HepG2 (cell line): ENCODE measurements around the gene ADAM10. TPM values are rescaled to one million over a fixed set of nuclear protein-coding genes. Genes with fewer than 3 reads are reported as not detected.

Source experiments
- AKAP8 ChIP-seq: sonication (generic); formaldehyde crosslinking; IDR thresholded peaks from 2 replicates; pipeline ENCODE4 v1.5.1; 2020; ENCODE audit warnings: mild to moderate bottlenecking, missing genetic modification reagents
- CBX2 ChIP-seq, 2 experiments: fragments of 200-600 bp in 1 of 2; sonication (generic); formaldehyde crosslinking in 1 of 2; IDR thresholded peaks; 2 replicates each; pipeline versions ENCODE4 v1.7.0 to v1.8.1; 2018 to 2022; ENCODE audit warnings: low read depth in 2 of 2, low read length in 1 of 2, mild to moderate bottlenecking in 1 of 2, missing genetic modification reagents in 1 of 2
- GATA4 ChIP-seq: sonication (generic); IDR thresholded peaks from 2 replicates; pipeline ENCODE4 v1.6.1; 2016; ENCODE audit warnings: antibody characterized with exemption, low read depth, borderline replicate concordance
- IRF2 ChIP-seq: IDR thresholded peaks from 2 replicates; pipeline ENCODE4 v1.6.1; 2018; ENCODE audit warnings: missing genetic modification reagents, missing compliant biosample characterization
- KDM1A ChIP-seq: IDR thresholded peaks from 2 replicates; pipeline ENCODE4 v1.6.1; 2016; ENCODE audit warnings: missing compliant biosample characterization
- KDM5A ChIP-seq: fragments of 200-600 bp; sonication (generic); IDR thresholded peaks from 2 replicates; pipeline ENCODE4 v1.7.0; 2018; ENCODE audit warnings: antibody characterized with exemption, mild to moderate bottlenecking, low read length, borderline replicate concordance
- MIER2 ChIP-seq: IDR thresholded peaks from 2 replicates; pipeline ENCODE4 v1.6.1; 2016; ENCODE audit warnings: missing biosample characterization, missing genetic modification reagents
- PCBP1 ChIP-seq: fragments of 200-400 bp; formaldehyde crosslinking; IDR thresholded peaks from 2 replicates; pipeline ENCODE4 v1.6.1; 2017; ENCODE audit warnings: mild to moderate bottlenecking, low read depth, low read length, borderline replicate concordance
- PHF20 ChIP-seq: sonication (generic); formaldehyde crosslinking; IDR thresholded peaks from 2 replicates; pipeline ENCODE4 v1.5.0; 2020; ENCODE audit warnings: mild to moderate bottlenecking, missing genetic modification reagents
- POLR2AphosphoS2 ChIP-seq: IDR thresholded peaks from 2 replicates; pipeline ENCODE4 v1.6.1; 2011; ENCODE audit warnings: low read depth, low read length, improper control_type of control experiment
- RAD51 ChIP-seq: fragments of 450-650 bp; IDR thresholded peaks from 2 replicates; pipeline ENCODE4 v1.6.1; 2016; ENCODE audit warnings: borderline replicate concordance
- XRCC5 ChIP-seq: fragments of 200-400 bp; formaldehyde crosslinking; optimal IDR thresholded peaks from 2 replicates; pipeline ENCODE3; 2017; ENCODE audit warnings: mild to moderate bottlenecking, low read length
- ZEB1 ChIP-seq: IDR thresholded peaks from 2 replicates; pipeline ENCODE4 v1.6.1; 2012; ENCODE audit warnings: mild to moderate bottlenecking, low read depth, inconsistent platforms; ENCODE audit not compliant: insufficient replicate concordance
- ZFP36L2 ChIP-seq: sonication (generic); formaldehyde crosslinking; IDR thresholded peaks from 2 replicates; pipeline ENCODE4 v1.4.0; 2020; ENCODE audit warnings: missing genetic modification reagents
- ZNF12 ChIP-seq: sonication (generic); formaldehyde crosslinking; IDR thresholded peaks from 2 replicates; pipeline ENCODE4 v1.5.0; 2020; ENCODE audit warnings: missing genetic modification reagents
- ZNF274 ChIP-seq: sonication (generic); formaldehyde crosslinking; IDR thresholded peaks from 2 replicates; pipeline ENCODE4 v1.5.1; 2020; ENCODE audit warnings: mild to moderate bottlenecking, missing genetic modification reagents
- ZNF280B ChIP-seq: sonication (generic); formaldehyde crosslinking; IDR thresholded peaks from 2 replicates; pipeline ENCODE4 v1.5.0; 2020; ENCODE audit warnings: missing genetic modification reagents, mild to moderate bottlenecking, borderline replicate concordance
- ZNF558 ChIP-seq: sonication (generic); formaldehyde crosslinking; IDR thresholded peaks from 2 replicates; pipeline ENCODE4 v1.9.0; 2022; ENCODE audit warnings: mild to moderate bottlenecking, missing genetic modification reagents, borderline replicate concordance
- ZNF703 ChIP-seq: sonication (generic); formaldehyde crosslinking; IDR thresholded peaks from 2 replicates; pipeline ENCODE4 v1.5.1; 2020; ENCODE audit warnings: missing genetic modification reagents, mild to moderate bottlenecking, moderate library complexity, borderline replicate concordance
- ZSCAN22 ChIP-seq: sonication (generic); formaldehyde crosslinking; IDR thresholded peaks from 2 replicates; pipeline ENCODE4 v1.4.0; 2020; ENCODE audit warnings: mild to moderate bottlenecking, missing genetic modification reagents
- polyA plus RNA-seq, 8 experiments: library from polyadenylated mRNA; depleted of rRNA in 3 of 8; stranded (reverse) in 7 of 8; unstranded in 1 of 8; fragments of >200 nt; fragmentation: Illumina TruSeq in 4 of 8; extraction: Trizol in 4 of 8; gene quantifications; 2 replicates each; pipeline versions ENCODE4 v1.2.1 to v1.2.3, GENCODE V29; 2011 to 2016; ENCODE audit warnings: low read depth in 4 of 8, missing spikeins in 1 of 8, mixed read lengths in 1 of 8; ENCODE audit not compliant: insufficient read depth in 1 of 8
- total RNA-seq, 5 experiments: library from RNA; depleted of rRNA; stranded (reverse); fragments of >200 nt; fragmentation: Illumina TruSeq; extraction: Trizol; gene quantifications; 2 replicates each; pipeline ENCODE4 v1.2.3, GENCODE V29; 2016; ENCODE audit warnings: low read depth in 1 of 5
- TF ChIP-seq, protein P1 (sequence below): sonication (generic); formaldehyde crosslinking; IDR thresholded peaks from 2 replicates; pipeline ENCODE4 v1.4.0; 2020; ENCODE audit warnings: missing genetic modification reagents
- TF ChIP-seq, protein P2 (sequence below): IDR thresholded peaks from 2 replicates; pipeline ENCODE4 v1.6.1; 2016; ENCODE audit warnings: control low read depth

Gene ADAM10
- total and polyA plus RNA-seq, 2 of the 13 experiments (the other 11 are each of a cell fraction or from before 2014, with no cell fraction given) = 92.7 to 125 TPM

- TF ChIP-seq PHF20 (CRISPR knock-in tag) = 0 out of 2 replicates have a peak, but pooled peaks have one; percentile 26
- TF ChIP-seq ZEB1 = no peak
- TF ChIP-seq PCBP1 = no peak
- TF ChIP-seq, protein P1, sequence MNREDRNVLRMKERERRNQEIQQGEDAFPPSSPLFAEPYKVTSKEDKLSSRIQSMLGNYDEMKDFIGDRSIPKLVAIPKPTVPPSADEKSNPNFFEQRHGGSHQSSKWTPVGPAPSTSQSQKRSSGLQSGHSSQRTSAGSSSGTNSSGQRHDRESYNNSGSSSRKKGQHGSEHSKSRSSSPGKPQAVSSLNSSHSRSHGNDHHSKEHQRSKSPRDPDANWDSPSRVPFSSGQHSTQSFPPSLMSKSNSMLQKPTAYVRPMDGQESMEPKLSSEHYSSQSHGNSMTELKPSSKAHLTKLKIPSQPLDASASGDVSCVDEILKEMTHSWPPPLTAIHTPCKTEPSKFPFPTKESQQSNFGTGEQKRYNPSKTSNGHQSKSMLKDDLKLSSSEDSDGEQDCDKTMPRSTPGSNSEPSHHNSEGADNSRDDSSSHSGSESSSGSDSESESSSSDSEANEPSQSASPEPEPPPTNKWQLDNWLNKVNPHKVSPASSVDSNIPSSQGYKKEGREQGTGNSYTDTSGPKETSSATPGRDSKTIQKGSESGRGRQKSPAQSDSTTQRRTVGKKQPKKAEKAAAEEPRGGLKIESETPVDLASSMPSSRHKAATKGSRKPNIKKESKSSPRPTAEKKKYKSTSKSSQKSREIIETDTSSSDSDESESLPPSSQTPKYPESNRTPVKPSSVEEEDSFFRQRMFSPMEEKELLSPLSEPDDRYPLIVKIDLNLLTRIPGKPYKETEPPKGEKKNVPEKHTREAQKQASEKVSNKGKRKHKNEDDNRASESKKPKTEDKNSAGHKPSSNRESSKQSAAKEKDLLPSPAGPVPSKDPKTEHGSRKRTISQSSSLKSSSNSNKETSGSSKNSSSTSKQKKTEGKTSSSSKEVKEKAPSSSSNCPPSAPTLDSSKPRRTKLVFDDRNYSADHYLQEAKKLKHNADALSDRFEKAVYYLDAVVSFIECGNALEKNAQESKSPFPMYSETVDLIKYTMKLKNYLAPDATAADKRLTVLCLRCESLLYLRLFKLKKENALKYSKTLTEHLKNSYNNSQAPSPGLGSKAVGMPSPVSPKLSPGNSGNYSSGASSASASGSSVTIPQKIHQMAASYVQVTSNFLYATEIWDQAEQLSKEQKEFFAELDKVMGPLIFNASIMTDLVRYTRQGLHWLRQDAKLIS = no peak; the same call in 1 of the 2 replicates
- TF ChIP-seq CBX2 (IDR thresholded peaks at IDR 0.05; ENCODE audit: low read depth, low read length) = no peak
- TF ChIP-seq CBX2 (CRISPR knock-in tag; IDR thresholded peaks at IDR 0.05; ENCODE audit: low read depth) = no peak
- peak; percentile 78; the same call in 1 of the 2 replicates for TF ChIP-seq KDM5A
- TF ChIP-seq AKAP8 (CRISPR knock-in tag) = peak; percentile 41; the same call in 1 of the 2 replicates
- TF ChIP-seq ZNF558 = no peak
- no peak for TF ChIP-seq ZSCAN22
- peak; percentile 75; the same call in 1 of the 2 replicates for TF ChIP-seq IRF2
- no peak for TF ChIP-seq POLR2AphosphoS2
- TF ChIP-seq ZNF703 (CRISPR knock-in tag) = no peak
- TF ChIP-seq ZNF280B (CRISPR knock-in tag) = peak; percentile 94
- TF ChIP-seq, protein P2, sequence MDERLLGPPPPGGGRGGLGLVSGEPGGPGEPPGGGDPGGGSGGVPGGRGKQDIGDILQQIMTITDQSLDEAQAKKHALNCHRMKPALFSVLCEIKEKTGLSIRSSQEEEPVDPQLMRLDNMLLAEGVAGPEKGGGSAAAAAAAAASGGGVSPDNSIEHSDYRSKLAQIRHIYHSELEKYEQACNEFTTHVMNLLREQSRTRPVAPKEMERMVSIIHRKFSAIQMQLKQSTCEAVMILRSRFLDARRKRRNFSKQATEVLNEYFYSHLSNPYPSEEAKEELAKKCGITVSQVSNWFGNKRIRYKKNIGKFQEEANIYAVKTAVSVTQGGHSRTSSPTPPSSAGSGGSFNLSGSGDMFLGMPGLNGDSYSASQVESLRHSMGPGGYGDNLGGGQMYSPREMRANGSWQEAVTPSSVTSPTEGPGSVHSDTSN (CRISPR knock-in tag) = no peak
- TF ChIP-seq ZNF12 (CRISPR knock-in tag) = 0 out of 2 replicates have a peak, but pooled peaks have one; percentile 24
- TF ChIP-seq XRCC5 = peak; percentile 40
- no peak; the same call in 1 of the 2 replicates for TF ChIP-seq MIER2 (CRISPR knock-in tag)
- TF ChIP-seq ZFP36L2 (CRISPR knock-in tag) = 0 out of 2 replicates have a peak, but pooled peaks have one; percentile 62
- TF ChIP-seq KDM1A (CRISPR knock-in tag) = no peak
- no peak for TF ChIP-seq GATA4
- TF ChIP-seq ZNF274 (CRISPR knock-in tag) = peak; percentile 92
- peak; percentile 63 for TF ChIP-seq RAD51
These were observed 21.5 kb upstream of the ADAM10 start, which contains the start of gene MINDY2 (continued) for GRCh38 chr15:58770857-58771620.
